NCI-H226 (cell line): ENCODE data around the gene PTGS2.

Source experiments
- DNase-seq: peaks from one replicate; pipeline ENCODE4 v3.0.0-alpha.2; 2015

Gene PTGS2

DNA sequence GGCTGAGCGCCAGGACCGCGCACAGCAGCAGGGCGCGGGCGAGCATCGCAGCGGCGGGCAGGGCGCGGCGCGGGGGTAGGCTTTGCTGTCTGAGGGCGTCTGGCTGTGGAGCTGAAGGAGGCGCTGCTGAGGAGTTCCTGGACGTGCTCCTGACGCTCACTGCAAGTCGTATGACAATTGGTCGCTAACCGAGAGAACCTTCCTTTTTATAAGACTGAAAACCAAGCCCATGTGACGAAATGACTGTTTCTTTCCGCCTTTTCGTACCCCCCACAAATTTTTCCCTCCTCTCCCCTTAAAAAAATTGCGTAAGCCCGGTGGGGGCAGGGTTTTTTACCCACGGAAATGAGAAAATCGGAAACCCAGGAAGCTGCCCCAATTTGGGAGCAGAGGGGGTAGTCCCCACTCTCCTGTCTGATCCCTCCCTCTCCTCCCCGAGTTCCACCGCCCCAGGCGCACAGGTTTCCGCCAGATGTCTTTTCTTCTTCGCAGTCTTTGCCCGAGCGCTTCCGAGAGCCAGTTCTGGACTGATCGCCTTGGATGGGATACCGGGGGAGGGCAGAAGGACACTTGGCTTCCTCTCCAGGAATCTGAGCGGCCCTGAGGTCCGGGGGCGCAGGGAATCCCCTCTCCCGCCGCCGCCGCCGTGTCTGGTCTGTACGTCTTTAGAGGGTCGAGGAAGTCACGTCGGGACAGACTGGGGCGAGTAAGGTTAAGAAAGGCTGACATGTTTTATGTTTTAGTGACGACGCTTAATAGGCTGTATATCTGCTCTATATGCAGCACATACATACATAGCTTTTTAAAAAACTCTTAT, at the start of gene PTGS2:
PTGS2 (minus strand) TSS at position 179 of the 817 bp plus-strand sequence; CDS start at position 46, 133 bp downstream.
- DNase-seq: peak; percentile 58

DNA sequence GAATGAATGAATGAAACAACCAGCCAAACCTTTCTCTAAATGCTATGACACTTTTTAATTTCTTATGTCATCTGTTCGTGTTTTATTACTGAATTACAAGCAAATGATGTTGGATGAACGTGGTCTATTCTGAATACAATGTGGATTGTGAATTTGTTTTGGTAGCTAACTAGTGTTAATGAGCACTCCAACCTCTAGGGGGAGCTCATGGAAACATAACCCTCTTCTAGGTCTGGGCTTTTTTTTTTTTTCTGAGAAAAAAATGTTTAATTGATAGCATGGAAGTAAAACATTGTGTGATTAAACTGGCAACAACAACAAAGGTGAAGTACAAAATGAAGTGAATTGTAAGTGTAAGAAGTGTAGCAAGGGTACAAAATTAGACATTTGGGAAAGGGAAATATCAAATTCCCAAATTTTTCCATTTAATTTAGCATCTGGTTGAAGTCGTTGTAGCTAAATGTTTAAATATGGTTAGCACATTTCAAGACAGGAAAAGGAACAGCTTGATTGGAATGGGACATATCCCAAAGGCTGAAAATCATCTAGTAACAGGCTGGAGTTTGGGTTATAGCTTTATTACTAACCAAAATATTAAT, 42.6 kb upstream of the PTGS2 start:
- no peak for DNase-seq

DNA sequence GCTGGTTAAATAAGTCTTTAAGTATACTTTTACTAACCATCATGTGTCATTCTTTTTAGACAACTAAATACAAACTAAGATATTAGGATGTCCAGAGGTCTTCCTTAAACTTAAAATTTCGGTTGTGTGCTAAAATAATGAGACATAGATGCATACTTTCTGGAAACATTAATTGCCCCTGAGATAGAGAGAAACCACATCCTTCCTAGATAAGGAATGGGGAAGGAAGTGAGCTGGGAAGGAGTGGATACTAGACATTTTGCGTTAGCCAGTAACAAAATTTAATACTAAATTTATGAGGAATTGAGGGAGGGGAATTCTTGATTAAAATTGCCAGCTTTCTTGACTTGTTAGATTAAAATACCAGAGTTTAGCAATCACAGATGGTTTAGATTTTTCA, 37.1 kb upstream of the PTGS2 start:
- peak; percentile 14 for DNase-seq

DNA sequence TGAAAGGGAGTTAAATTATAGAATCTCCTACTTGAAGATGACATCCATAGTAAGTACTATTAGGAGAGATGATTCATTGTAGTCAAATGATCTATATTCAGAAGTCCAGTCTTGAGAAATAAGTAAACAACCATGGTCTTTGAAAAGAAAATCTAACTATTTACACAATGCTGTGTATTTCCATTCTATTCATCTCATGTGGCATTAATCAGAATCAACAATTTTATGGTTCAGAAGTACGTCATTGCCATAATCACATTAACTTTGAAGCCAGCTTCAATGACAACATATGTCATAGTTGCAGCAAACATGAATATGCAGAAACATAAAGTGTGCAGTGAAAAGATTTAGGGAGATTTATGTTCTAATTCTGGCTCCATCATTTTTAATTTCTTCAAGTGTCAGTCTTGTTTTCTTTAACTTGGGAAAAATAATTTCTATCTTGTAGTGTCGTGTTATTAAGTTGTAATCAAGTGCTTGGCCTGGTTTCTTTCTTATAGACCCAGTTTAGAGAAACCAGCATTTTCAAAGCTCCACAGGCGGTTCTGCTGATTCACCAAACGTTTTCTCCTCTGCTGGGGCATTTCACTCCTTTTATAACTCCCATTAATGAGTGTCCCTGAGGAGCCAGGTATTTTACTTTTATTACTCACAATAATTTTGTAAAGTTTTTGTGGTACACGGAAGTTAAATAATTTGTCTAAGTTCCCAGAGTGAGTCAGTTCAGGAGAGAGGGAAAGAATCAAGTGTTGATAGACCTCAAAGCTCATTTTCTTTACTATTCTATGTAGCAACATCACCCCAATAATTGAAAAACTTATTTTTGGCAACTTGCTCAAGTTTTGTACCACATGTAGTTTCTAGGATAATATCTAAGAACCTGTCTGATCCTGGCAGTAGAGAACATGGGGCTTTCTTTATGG, 35.9 kb upstream of the PTGS2 start:
- no peak for DNase-seq

DNA sequence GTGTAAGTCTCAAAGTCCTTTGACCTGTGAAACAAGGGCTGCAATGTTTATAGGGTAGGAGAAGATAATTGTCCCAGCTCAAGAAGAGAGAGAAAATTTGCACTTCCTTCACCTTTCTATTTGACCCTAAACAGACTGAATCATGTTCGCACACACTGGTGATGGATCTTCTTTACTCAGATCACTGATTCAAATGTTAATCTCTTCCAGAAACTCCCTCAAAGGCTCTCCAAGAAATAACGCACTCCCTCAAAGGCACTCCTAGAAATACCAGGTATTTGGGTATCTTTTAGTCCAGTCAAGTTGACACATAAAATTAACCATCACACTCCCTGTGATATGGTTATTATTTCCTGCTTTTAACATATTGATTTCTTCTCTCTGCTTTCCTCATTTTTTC, 30.5 kb upstream of the PTGS2 start:
- DNase-seq: no peak

DNA sequence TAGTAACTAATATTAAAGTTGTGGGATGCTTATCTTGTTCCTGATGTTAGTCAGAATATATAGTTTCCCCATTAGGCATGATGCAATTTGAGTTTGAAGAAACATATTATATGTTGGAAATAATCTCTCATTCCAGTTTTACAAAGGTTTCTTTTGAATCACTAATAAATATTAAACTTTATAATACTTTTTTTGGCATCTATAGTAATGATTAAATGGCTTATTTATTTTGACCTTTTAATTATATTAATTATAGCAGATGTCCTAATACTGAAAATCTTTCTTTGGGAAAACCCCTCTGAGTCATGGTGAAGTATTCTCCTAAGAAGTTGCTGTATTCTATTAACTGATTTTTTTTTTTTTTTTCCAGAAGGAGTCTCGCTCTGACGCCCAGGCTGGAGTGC, 28.5 kb upstream of the PTGS2 start:
- DNase-seq: peak; percentile 53

DNA sequence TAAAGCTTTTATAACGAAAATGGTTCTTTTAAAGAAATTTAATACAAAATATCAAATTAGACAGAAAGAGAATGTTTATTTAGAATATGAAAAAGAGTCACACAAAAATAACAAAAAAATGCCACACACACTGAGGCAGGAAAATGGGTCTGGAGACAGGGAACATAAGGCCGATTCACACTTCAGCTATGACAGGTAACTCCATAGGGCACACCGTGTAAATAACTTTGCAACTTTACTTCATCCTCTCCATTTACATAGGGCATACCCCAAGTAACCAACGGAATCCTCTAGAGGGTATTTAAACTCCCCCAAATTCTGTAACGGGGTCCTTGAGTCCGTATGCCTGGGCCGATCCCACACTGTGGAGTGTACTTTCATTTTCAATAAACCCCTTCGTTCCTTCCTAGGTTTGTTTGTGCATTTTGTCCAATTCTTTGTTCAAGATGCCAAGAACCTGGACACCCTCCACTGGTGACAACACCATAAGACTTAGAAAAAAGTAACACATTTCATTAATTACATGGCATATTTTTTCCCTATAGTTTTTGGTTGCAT, 23.1 kb upstream of the PTGS2 start:
- no peak for DNase-seq

DNA sequence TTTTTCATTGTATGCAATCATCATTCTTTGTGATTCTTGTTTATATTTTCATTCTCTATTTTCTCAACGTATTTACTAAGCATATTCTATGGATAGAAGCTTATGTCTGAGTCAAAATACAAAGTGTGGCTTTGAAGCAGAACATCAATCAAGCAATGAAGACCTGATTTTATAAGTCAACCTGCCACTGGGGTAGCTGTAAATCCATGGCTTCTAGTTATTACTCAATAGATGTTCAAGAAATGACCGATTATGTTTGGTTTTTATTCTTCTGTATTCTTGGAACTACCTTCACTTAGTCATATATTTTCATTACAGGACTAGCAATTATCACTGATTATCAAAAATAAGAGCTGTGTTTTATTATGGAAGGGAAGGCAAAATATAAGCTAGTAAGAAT, 20.5 kb upstream of the PTGS2 start:
- no peak for DNase-seq

DNA sequence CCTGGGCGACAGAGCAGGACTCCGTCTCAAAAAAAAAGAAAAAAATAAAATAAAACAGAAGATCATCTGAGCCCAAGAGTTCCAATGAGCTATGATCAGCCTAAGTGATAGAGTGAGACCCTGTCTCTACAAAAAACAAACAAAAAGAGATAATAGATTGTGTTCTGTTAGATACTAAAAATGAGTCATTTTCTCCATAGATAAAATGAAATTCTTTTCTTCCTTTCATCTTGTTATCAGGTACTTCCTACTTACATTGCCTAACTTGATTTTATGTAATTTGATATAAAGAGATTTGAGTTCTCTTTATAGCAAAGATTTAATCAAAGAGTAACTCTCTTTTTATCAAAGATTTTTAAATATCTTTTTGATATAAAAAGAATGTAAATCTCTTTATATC, 19.3 kb upstream of the PTGS2 start:
- DNase-seq: peak; percentile 7

DNA sequence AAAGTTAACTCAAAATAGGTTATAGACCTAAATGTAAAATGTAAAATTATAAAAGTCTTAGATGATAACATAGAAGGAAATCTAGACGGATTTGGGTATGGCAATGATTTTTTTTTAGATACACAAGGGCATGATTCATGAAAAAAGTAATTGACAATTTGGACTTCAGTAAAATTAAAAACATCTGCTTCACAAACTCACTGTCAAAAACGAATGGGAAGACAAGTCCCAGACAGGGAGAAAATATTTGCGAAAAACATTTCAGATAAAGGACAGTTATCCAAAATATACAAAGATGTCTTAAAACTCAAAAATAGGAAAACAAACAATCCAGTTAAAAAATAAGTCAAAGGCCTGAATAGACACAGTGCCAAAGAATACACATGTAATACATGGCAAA, 9.7 kb upstream of the PTGS2 start:
- no peak for DNase-seq

DNA sequence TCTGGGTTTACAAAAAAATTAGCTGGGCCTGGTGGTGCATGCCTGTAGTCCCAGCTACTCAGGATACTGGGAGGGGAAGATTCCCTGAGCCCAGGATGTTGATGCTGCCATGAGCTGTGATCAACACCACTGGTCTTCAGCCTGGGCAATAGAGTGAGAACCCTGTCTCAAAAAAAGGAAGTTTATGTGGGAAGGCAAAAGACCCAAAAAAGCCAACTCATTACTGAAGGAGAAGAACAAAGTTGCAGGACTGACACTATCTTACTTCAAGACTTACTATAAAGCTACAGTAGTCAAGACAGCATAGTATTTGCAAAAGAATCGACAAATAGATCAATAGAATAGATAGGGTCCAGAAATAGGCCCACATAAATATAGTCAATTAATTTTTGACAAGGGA, 9.2 kb upstream of the PTGS2 start:
- no peak for DNase-seq

DNA sequence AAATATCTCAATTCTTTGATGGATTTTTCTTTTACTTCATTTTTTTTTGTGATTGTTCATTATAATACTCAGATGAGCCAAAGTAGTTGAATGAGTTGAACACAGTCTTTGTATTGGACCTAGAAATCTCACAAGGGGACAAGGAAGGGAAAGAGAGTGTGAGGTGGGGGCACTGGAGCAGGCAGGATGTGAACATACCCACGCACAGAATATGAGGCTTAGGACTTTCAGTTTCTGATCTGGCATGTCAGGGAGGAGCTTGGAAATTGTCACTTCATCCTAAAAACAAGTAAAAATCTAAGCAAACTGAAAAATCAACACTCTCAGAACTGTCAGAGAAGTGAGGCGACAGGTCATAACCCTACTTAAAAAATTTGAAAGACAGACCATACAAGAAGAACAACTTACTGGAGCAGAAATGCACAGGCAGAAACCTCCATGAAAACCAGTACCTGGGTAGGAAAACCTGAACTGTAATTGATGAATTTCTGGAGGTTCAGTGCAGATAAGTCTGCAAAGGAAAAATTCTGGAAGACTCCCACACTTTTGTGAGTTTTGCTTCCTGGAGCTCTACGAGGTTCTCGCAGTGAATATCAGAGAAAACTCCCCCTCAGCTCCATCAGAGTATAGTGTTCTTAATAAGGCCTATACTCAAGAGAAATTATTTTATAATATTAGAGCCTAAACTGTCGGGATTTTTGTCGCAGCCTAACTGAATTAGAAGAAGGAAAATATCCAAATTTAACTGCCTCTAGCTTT, 3.6 kb upstream of the PTGS2 start:
- DNase-seq: no peak

DNA sequence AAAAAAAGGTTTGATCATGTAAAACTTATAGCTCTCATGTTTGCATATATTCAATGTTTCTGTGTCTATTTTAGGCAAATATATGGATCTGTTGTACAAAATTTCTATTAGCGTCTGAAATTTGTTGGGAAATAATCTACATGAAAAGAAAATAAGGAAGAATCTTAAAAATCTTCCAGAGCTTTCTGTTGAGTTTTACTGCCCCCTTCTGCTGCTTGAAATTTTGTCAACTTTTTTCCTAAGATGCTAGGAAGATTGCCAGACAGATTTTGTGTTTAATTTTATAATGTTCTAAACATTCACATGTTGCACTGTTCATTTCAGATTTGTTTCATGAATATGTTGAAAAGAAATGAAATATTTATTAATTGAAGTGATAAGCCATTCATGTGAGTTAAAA, 2.5 kb upstream of the PTGS2 start:
- DNase-seq: no peak

DNA sequence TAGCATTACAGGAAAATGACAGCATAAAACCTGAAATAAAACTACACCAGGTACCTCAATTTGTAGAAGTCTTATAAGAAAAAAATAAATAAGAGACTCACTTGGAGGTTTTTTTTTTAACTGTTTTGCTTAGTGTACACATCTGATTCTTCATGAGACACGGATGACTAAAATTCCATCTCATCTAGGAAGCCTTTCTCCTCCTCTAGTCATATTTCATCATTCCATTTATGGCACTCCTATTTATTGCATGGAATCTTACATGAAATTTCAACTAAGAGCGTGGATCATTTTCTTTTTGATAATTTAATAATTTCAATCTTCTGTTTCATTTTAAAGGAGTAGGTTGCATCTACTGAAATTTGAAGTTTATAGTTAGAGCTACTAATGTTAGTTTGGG, 1.6 kb upstream of the PTGS2 start:
- no peak for DNase-seq

DNA sequence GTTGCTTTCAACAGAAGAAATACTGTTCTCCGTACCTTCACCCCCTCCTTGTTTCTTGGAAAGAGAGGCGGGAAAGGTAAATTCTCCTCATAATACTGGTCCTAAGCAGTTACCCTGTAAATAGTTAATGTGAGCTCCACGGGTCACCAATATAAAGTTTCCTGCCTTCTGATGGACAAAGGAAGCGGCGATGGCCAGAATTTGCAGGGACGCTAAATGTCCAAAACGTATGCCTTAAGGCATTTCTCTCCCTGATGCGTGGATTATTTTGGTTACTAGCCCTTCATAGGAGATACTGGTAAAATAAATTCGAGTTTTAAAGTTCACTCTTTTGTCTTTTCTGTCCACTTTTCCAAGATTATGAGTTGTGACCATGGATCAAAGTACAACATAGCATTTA, 898 bp upstream of the PTGS2 start:
- no peak for DNase-seq

DNA sequence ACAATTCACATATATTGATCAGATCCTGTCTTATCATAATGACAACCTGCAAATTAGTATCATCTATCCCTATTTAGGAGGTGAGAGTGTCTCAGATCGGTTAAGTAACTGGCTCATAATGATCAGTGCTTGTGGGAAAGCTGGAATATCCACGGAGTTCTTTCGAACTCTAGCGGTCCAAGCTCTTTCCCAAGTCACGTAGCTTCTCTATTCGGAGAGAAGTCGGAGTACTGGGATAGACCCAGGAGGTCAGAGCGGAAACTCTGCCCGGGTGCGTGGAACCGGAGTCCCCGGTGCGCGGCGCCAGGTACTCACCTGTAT, 339 bp downstream of the PTGS2 start:
- peak; percentile 4 for DNase-seq

DNA sequence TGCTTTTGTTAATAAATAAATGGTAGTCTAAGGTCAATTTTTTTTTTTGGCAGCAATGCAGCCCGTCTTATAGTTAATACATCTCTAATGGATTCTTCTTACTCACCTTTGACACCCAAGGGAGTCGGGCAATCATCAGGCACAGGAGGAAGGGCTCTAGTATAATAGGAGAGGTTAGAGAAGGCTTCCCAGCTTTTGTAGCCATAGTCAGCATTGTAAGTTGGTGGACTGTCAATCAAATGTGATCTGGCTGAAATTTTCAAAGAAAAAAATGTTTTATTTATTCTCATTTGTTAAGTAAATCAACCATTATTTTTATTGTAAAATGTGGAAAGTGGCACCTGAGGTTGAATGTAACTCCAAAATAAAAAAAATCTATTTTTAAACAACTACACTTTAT, 2.1 kb downstream of the PTGS2 start:
- no peak for DNase-seq

DNA sequence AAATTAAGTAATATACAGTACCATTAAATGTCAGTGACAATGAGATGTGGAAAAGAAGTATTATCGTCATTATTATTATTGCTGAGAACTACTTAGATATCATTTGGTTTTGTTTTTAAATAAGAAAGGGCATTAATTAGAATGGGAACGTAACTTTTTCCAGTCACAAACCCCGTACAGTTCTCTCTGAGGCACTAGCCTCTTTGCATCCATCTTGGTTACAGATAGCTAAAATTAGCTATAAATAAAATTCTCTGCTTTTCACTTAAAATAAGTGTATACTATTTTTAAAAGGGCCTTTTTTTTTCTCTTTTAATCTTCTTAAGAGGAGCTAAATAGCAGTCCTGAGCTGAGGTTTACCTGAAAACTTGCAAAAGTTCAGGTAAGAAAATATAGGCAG, 7.6 kb downstream of the PTGS2 start:
- DNase-seq: no peak

DNA sequence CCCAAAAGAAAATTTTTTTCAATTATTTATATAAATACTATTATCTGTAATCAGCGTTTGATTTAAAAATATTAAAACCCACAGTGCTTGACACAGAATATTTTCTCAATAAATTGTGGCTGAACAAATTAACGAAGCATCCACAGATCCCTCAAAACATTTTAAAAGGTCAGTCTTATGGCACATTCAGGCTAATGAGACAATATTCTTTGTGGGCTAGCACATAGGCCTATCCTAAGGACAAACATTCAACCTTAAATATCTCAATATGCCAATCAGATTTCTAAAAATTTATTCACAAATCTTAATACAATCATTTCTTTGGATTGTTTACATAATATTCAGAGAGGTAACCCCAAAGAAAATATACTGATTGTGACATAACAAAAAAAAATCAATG, 8.1 kb downstream of the PTGS2 start:
- no peak for DNase-seq

DNA sequence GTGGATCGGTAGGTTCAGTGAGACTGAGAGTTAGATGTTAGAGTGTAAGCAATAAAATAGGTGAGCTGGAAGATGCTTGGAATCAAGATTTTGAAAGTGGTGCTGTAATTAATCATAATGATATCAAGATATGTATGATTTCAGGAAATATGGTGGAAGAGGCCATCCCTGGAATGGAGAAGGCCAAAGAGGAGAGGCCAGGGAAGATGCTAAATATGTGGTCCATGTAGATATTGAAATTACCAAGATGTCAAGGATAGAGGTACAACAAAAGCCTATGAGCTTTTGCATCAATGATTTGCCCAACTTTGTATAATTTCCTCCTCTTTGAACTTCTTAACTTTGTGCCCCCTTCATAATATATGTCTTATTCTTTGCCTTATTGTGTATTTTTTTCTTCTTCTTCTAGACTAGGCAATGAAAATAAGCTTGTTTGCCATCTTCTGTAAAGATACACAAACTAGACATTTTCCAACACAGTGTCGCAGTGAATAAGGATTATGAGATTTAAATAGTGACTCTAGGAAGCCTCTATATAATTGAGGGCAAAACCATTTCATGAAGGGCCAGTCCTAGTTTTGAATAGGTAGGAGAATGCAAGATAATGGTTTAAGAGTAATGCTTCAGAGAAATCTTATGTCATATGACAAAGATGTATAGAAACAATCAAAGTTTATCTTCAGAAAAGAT, 8.9 kb downstream of the PTGS2 start:
- DNase-seq: no peak

DNA sequence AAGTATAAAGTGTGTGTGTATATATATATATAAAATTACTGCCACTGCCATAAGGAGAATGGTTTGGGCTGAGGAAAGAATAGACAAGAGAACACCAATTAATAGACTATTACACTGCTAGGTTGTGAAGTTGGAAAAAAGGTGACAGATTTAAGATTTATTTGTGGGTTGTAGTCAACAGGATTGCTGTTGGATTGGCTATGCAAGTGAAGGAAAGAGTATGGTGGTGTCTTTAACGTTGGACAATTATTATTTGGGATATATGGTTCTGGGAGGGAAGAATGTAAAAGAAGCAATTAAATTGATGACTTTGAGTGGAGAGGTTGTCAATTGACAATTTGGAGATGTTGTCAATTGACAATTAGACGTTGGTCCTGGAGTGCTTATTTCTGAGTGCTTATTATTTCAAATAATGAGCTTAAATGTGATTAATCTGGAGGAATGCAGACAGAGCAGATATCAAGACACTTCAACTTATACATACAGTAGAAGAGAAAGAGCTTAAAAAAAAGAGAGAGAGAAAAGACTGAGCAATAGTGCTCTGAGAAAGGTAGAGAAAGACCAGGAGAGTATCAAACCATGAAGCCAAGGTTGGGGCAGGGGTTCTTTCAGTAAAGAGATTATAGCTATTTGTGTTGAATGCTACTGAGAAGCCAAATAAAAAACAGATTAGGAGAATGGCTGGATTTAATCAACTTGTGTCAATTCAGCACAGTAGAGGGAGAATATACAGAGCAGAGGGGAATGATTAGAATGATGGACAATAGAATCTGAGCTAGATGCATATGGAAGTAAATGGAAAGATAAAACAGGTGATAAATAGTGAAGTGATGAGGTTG, 9.7 kb downstream of the PTGS2 start:
- no peak for DNase-seq
